PFSK-1 (cell line): ENCODE results near the gene C19orf38.

Experiments used
- FOXP2 ChIP-seq: optimal IDR thresholded peaks from 2 replicates; pipeline ENCODE3; 2011; ENCODE audit warnings: borderline replicate concordance, control low read depth, inconsistent platforms; ENCODE audit not compliant: insufficient read depth; ENCODE audit errors: extremely low read length, extremely low read depth
- POLR2AphosphoS5 ChIP-seq: IDR thresholded peaks from 2 replicates; pipeline ENCODE4 v1.6.1; 2012; ENCODE audit warnings: low read depth, mild to moderate bottlenecking, control low read depth, low read length, moderate library complexity
- SIN3A ChIP-seq: IDR thresholded peaks from 2 replicates; pipeline ENCODE4 v1.6.1; 2012; ENCODE audit warnings: mild to moderate bottlenecking, low read length, moderate library complexity, borderline replicate concordance; ENCODE audit not compliant: insufficient read depth
- TAF1 ChIP-seq: IDR thresholded peaks from 2 replicates; pipeline ENCODE4 v1.6.1; 2012; ENCODE audit warnings: low read length, control low read depth, borderline replicate concordance; ENCODE audit not compliant: insufficient read depth
- TF ChIP-seq, protein P1 (sequence below), 2 experiments: IDR thresholded peaks; 2 replicates each; pipeline versions ENCODE4 v1.6.1 to v1.8.0; 2011 to 2012; ENCODE audit warnings: low read depth in 2 of 2, low read length in 2 of 2, control low read depth in 1 of 2, inconsistent platforms in 1 of 2, mild to moderate bottlenecking in 1 of 2, moderate library complexity in 1 of 2; ENCODE audit not compliant: insufficient read depth in 1 of 2

C19orf38 gene

DNA sequence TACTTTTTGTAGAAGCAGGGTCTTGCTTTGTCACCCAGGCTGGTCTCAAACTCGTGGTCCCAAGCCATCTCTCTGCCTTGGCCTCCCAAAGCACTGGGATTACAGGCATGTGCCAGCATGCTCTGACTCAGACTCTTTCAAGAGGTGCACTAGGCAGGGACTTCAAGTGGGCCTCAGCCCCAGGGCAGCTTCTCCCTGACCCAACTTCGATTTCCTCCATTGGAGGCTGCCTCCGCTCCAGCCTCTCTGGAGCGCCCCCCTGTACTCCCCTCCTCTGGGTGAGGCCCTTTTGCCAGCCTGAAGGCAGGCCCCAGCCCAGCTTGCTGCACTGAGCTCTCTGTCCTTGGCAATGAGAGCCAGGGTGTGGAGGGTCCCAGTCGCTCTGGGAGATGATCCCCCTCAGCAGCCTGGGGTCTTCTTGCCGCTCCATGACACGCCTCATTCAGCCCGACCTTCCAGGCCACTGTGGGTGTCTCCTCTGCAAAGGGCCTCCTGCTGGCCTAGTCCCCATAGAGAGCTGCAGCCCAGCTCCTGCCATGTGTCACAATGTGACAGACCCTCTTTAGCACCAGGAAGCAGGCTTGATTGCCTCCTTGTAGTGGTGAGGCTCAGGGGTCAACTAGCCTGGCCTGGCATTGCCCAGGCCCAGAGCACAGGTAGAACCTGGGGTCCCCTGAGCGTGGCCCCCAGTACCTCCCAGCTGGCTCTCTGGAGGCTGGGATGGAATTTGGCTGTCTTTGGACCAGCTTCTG, 39.6 kb downstream of the C19orf38 start:
- TF ChIP-seq FOXP2: no peak
- no peak for TF ChIP-seq SIN3A
- TF ChIP-seq, protein P1, sequence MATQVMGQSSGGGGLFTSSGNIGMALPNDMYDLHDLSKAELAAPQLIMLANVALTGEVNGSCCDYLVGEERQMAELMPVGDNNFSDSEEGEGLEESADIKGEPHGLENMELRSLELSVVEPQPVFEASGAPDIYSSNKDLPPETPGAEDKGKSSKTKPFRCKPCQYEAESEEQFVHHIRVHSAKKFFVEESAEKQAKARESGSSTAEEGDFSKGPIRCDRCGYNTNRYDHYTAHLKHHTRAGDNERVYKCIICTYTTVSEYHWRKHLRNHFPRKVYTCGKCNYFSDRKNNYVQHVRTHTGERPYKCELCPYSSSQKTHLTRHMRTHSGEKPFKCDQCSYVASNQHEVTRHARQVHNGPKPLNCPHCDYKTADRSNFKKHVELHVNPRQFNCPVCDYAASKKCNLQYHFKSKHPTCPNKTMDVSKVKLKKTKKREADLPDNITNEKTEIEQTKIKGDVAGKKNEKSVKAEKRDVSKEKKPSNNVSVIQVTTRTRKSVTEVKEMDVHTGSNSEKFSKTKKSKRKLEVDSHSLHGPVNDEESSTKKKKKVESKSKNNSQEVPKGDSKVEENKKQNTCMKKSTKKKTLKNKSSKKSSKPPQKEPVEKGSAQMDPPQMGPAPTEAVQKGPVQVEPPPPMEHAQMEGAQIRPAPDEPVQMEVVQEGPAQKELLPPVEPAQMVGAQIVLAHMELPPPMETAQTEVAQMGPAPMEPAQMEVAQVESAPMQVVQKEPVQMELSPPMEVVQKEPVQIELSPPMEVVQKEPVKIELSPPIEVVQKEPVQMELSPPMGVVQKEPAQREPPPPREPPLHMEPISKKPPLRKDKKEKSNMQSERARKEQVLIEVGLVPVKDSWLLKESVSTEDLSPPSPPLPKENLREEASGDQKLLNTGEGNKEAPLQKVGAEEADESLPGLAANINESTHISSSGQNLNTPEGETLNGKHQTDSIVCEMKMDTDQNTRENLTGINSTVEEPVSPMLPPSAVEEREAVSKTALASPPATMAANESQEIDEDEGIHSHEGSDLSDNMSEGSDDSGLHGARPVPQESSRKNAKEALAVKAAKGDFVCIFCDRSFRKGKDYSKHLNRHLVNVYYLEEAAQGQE (IDR thresholded peaks at IDR 0.05; ENCODE audit: insufficient read depth in 1 of 2, low read depth in 2 of 2, low read length in 2 of 2): no peak
- no peak for TF ChIP-seq TAF1
- TF ChIP-seq POLR2AphosphoS5: no peak

DNA sequence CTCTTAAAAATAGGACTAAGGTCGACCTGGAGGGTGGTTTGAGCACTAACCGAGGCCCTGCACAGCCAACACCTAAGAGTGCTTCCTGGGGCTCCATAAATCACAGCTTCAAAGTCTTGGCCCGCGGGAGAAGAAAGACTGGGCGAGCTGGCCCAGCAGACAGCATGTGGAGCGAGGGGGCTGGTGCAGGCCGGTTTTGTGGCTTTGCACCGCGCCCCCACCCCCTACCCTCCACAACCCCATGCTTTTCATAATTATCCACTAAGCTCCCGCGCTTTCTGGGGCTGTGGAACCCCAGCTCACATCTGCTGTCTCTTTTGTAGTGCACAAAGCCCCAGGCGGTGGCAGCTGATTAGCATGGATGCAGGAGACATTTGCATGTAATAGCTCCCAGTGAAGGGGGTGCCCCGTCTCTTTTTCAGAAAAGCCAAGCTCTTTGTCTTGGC, 40.2 kb downstream of the C19orf38 start:
- TF ChIP-seq SIN3A (no peak), TAF1 (no peak), POLR2AphosphoS5 (no peak), FOXP2 (no peak)
- TF ChIP-seq, protein P1 (IDR thresholded peaks at IDR 0.05; ENCODE audit: insufficient read depth in 1 of 2, low read depth in 2 of 2, low read length in 2 of 2): no peak

DNA sequence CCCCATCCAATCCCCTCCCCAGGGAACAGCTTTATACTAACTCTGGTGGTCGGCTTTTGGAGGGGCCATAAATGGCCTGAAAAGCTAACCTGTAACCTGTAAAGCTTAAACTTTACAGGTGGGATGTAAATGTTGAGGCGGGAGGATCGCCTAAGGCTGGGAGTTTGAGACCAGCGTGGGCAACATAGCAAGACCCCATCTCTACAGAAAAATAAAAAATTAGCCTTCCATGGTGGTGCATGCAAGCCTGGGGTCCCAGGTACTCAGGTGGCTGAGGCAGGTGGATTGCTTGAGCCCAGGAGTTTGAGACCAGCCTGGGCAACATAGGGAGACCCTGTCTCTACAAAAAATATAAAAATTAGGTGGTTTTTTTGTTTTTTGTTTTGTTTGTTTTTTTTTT, 41.7 kb downstream of the C19orf38 start:
- no peak for TF ChIP-seq FOXP2
- TF ChIP-seq, protein P1 (IDR thresholded peaks at IDR 0.05; ENCODE audit: insufficient read depth in 1 of 2, low read depth in 2 of 2, low read length in 2 of 2): no peak
- TF ChIP-seq SIN3A: no peak
- no peak for TF ChIP-seq TAF1
- TF ChIP-seq POLR2AphosphoS5: no peak

DNA sequence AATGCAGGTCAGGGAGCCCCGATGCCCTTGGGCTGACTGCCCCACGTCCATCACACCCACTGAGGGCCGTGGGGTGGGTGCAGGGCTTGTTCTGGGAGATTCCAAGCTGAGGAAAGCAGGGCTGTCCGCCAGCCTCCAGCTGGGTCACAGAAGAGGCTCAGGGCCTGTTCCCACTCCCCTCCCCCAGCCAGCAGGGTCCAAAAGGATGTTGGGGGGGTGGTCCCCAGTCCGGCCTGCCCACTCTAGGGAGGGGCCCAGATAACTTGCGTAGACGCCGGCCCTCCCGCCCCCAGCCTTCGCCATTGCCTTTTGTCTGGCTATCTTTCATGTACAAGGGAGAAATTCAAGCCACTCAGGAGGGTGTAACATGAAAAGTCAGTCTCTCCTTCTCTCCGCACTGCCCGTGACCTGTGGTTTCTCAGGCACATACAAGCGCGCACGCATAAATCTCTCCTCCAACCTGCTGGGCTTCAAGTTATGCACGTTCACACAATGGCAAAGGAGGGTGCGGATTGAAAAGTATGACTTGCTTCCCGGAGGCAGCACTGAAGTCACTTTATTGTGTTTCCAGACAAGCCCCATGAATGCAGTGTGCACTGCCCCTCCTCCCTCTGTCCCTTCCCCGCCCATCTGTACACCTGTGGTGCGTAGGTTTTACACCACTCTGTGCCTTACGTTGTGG, 43.3 kb downstream of the C19orf38 start:
- TF ChIP-seq SIN3A: no peak
- TF ChIP-seq POLR2AphosphoS5: no peak
- TF ChIP-seq TAF1: no peak
- TF ChIP-seq, protein P1 (IDR thresholded peaks at IDR 0.05; ENCODE audit: insufficient read depth in 1 of 2, low read depth in 2 of 2, low read length in 2 of 2): no peak
- no peak for TF ChIP-seq FOXP2
